SU-DHL-6 (cell line): ENCODE measurements around the gene NELL2.

Source experiments
- H2AFZ ChIP-seq: fragments of 200-600 bp; sonication (generic); 2 replicates; pipeline ENCODE4 v1.6.1; 2014; ENCODE audit warnings: low read depth, mild to moderate bottlenecking, moderate library complexity, mixed read lengths, antibody characterized with exemption, low read length; ENCODE audit not compliant: severe bottlenecking
- H3F3A ChIP-seq: fragments of 200-600 bp; shearing (Covaris generic); 2 replicates; pipeline ENCODE4 v1.6.0; 2016; ENCODE audit warnings: antibody characterized with exemption, mild to moderate bottlenecking; ENCODE audit not compliant: insufficient read depth
- H3K27ac ChIP-seq: fragments of 200-600 bp; sonication (generic); 2 replicates; pipeline ENCODE4 v1.5.1; 2016; ENCODE audit warnings: low read depth, mild to moderate bottlenecking, low read length, moderate library complexity, mixed read lengths
- H3K27me3 ChIP-seq: fragments of 200-600 bp; sonication (generic), shearing (Covaris generic); 2 replicates; pipeline ENCODE4 v1.6.0; 2014; ENCODE audit warnings: mild to moderate bottlenecking, low read length
- H3K36me3 ChIP-seq: fragments of 200-600 bp; sonication (generic); 2 replicates; pipeline ENCODE4 v1.6.1; 2014; ENCODE audit warnings: mild to moderate bottlenecking, low read length, mixed read lengths
- H3K4me2 ChIP-seq: fragments of 300-600, 200-600 bp; shearing (Covaris generic), sonication (generic); 2 replicates; pipeline ENCODE4 v1.6.0; 2014; ENCODE audit warnings: low read length, low read depth, mild to moderate bottlenecking; ENCODE audit not compliant: poor library complexity, severe bottlenecking
- H3K4me3 ChIP-seq: fragments of 200-600 bp; sonication (generic); 2 replicates; pipeline ENCODE4 v1.5.1; 2014; ENCODE audit warnings: antibody characterized with exemption, low read length, mild to moderate bottlenecking, mixed read lengths; ENCODE audit not compliant: insufficient read depth, poor library complexity, severe bottlenecking
- H3K79me2 ChIP-seq: fragments of 200-600 bp; sonication (generic); 2 replicates; pipeline ENCODE4 v1.6.1; 2014; ENCODE audit warnings: mild to moderate bottlenecking, low read length, moderate library complexity; ENCODE audit not compliant: insufficient read depth
- H3K9ac ChIP-seq: fragments of 200-600 bp; sonication (generic); 2 replicates; pipeline ENCODE4 v1.7.0; 2014; ENCODE audit warnings: mild to moderate bottlenecking, low read length
- H3K9me2 ChIP-seq: fragments of 200-600 bp; sonication (generic); replicated peaks from 2 replicates; pipeline ENCODE4 v1.6.1; 2014; ENCODE audit warnings: low read length; ENCODE audit not compliant: insufficient read depth
- H3K9me3 ChIP-seq: fragments of 200-600 bp; sonication (generic); 2 replicates; pipeline ENCODE4 v1.6.1; 2014; ENCODE audit warnings: low read length, mixed read lengths; ENCODE audit not compliant: insufficient read depth
- H4K20me1 ChIP-seq: fragments of 200-600 bp; sonication (generic); 2 replicates; pipeline ENCODE4 v1.6.1; 2014; ENCODE audit warnings: low read depth, mild to moderate bottlenecking, antibody characterized with exemption, low read length, moderate library complexity, mixed read lengths
- EZH2phosphoT487 ChIP-seq: fragments of 200-600 bp; sonication (generic), shearing (Covaris generic); conservative IDR thresholded peaks from 2 replicates; pipeline ENCODE4 v1.6.1; 2018; ENCODE audit warnings: mild to moderate bottlenecking, antibody characterized with exemption, low read length, moderate library complexity, mixed read lengths
- TF ChIP-seq, protein P1 (sequence below): fragments of 200-600 bp; sonication (generic); IDR thresholded peaks from one replicate; pipeline ENCODE4 v1.5.1; 2017; ENCODE audit warnings: antibody characterized with exemption, mild to moderate bottlenecking, low read length, moderate library complexity; ENCODE audit not compliant: insufficient read depth, poor library complexity, severe bottlenecking

The NELL2 gene

DNA sequence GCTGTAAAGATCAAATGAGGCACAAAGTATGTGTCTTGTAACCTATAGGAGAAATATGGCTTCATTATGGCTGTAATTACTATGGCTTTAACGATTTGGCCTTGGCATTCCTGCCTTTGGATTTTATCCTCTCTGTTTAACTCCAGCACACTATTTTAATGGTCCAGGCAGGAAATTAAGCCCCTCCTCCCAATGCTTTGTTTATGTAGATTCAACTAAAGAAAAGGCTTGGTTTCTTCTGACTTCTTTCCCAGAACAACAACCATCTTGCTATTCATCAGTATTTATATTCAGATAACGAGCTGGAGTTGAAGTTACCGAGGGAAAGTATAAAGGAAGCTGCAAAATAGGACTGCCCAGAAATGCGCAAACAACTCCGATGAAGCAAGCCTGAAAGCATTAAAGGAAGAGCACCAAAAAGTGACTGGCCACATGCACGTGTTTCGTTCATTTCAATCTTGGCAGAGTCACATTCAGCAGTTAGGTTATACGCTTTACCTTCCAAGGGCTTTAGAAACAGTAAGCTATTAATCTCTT, 104.6 kb downstream of the NELL2 start:
- Histone ChIP-seq H4K20me1 (no peaks in the 10 kb centered on the region), H2AFZ (no peak overlapping the region), H3K27me3 (no peaks in the 10 kb centered on the region), H3K9ac (no peak overlapping the region), H3K36me3 (no peaks in the 10 kb centered on the region), H3K4me2 (no peak overlapping the region), H3F3A (no peaks in the 10 kb centered on the region), H3K9me3 (no peaks in the 10 kb centered on the region), H3K79me2 (no peaks in the 10 kb centered on the region), H3K9me2 (no peaks in the 10 kb centered on the region), H3K27ac (no peak overlapping the region), H3K4me3 (no peak overlapping the region)
- TF ChIP-seq, protein P1, sequence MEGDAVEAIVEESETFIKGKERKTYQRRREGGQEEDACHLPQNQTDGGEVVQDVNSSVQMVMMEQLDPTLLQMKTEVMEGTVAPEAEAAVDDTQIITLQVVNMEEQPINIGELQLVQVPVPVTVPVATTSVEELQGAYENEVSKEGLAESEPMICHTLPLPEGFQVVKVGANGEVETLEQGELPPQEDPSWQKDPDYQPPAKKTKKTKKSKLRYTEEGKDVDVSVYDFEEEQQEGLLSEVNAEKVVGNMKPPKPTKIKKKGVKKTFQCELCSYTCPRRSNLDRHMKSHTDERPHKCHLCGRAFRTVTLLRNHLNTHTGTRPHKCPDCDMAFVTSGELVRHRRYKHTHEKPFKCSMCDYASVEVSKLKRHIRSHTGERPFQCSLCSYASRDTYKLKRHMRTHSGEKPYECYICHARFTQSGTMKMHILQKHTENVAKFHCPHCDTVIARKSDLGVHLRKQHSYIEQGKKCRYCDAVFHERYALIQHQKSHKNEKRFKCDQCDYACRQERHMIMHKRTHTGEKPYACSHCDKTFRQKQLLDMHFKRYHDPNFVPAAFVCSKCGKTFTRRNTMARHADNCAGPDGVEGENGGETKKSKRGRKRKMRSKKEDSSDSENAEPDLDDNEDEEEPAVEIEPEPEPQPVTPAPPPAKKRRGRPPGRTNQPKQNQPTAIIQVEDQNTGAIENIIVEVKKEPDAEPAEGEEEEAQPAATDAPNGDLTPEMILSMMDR = no peak

DNA sequence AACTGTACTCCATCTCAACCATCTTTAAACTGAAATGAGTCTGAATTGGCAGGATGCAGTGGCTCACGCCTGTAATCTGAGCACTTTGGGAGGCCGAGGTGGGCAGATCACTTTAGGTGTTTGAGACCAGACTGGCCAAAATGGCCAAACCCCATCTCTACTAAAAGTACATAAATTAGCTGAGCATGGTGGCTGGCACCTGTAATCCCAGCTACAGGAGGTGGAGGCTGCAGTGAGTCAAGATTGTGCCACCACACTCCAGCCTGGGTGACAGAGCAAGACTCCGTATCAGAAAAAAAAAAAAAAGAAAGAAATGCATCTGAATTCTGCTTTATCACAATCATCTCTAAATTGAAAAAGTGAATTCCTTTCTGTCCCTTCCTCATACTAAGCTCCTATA, 110.3 kb downstream of the NELL2 start:
- H3K4me3 ChIP-seq = no peak overlapping the region

DNA sequence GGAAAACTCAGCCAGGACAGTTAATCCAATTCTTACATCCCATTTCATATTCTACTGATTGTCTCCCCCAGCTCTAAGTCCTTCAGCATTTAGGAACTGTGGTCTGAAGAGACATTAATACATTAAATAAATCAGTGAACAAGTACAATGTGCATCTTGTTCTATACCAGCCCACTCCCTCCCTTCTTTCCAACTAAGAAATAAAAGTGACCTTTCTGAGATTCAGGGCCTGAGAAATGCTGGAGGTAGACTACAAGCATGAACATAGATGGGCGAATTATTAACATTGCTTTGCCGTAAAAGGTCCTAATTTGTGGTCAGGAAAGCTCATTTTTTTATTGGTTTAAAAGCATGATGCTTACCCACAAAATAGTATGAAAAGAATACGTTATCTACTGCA, 113.1 kb downstream of the NELL2 start:
- Histone ChIP-seq H4K20me1 (no peaks in the 10 kb centered on the region), H3K36me3 (peaks cover 10% of the 10 kb centered on the region; the same call in 1 of the 2 replicates), H3K4me3 (no peak overlapping the region), H3K79me2 (no peaks in the 10 kb centered on the region), H3K4me2 (no peak overlapping the region), H3K9ac (no peak overlapping the region), H3K9me3 (no peaks in the 10 kb centered on the region), H3K9me2 (no peaks in the 10 kb centered on the region), H3K27me3 (no peaks in the 10 kb centered on the region), H2AFZ (no peak overlapping the region), H3F3A (no peaks in the 10 kb centered on the region), H3K27ac (no peak overlapping the region)
- TF ChIP-seq, protein P1 = no peak
- TF ChIP-seq EZH2phosphoT487 = no peak

More for the DNA sequence above, 110.3 kb downstream of the NELL2 start:
- Histone ChIP-seq H3K79me2 (no peaks in the 10 kb centered on the region), H4K20me1 (no peaks in the 10 kb centered on the region), H3K9me3 (no peaks in the 10 kb centered on the region), H3K27ac (no peak overlapping the region), H2AFZ (no peak overlapping the region), H3K27me3 (no peaks in the 10 kb centered on the region), H3K9me2 (no peaks in the 10 kb centered on the region), H3F3A (no peaks in the 10 kb centered on the region), H3K4me2 (no peak overlapping the region), H3K36me3 (peaks cover under 1% of the 10 kb centered on the region; the same call in 1 of the 2 replicates), H3K9ac (no peak overlapping the region)
- TF ChIP-seq, protein P1 = no peak
- TF ChIP-seq EZH2phosphoT487 = no peak

DNA sequence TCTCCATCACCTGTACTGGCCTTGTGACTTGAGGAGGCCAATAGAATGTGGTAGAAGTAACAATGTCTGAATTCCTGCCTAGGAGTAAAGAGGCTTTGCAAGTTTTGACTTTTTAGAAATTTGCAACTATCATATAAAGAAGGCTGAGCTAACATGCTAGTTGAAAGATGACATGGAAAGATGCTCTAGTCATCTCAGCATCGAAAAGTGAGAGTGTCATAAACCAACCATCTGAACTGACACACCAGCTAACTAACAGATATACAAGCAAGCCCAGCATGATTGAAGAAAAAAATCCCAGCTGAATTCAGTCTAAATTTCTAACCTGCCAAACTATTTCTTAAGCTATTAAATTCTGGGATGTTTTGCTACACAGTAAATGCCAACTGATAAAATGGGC, 116.8 kb downstream of the NELL2 start:
- H3K36me3 ChIP-seq = peaks cover 10% of the 10 kb centered on the region; the same call in 1 of the 2 replicates
- H3K9me2 ChIP-seq = no peaks in the 10 kb centered on the region
- no peaks in the 10 kb centered on the region for H3K79me2 ChIP-seq
- TF ChIP-seq EZH2phosphoT487 = no peak
- TF ChIP-seq, protein P1 = no peak
- H3F3A ChIP-seq = no peaks in the 10 kb centered on the region
- H3K9ac ChIP-seq = no peak overlapping the region
- H3K9me3 ChIP-seq = no peaks in the 10 kb centered on the region
- H3K4me2 ChIP-seq = no peak overlapping the region
- no peak overlapping the region for H2AFZ ChIP-seq
- no peak overlapping the region for H3K27ac ChIP-seq
- H3K27me3 ChIP-seq = no peaks in the 10 kb centered on the region
- no peak overlapping the region for H3K4me3 ChIP-seq
- H4K20me1 ChIP-seq = no peaks in the 10 kb centered on the region
